NCI-H510A (cell line): ENCODE results near the gene ZNF30.
"Not testable (repeated sequence)": the region's sequence is repeated elsewhere in the genome, so short reads cannot be mapped to it uniquely, and the experiment has no call there.

Source experiments
- DNase-seq: peaks from one replicate; lab custom pipeline; 2025; lab: John Stamatoyannopoulos, UW

ZNF30 gene

GRCh38 chr19:34926685-34927375, at the start of gene ZNF30:
ZNF30 (plus strand) TSS chr19:34926903; CDS start chr19:34929948, 3,045 bp downstream.
- DNase-seq = no peak

GRCh38 chr19:34879563-34879962, 47.1 kb upstream of the ZNF30 start:
- no peak for DNase-seq

- DNase-seq = no peak
Measured at GRCh38 chr19:34880034-34880433, 46.7 kb upstream of the ZNF30 start.

- no peak for DNase-seq
Measured at GRCh38 chr19:34881982-34882381, 44.7 kb upstream of the ZNF30 start.

- DNase-seq = no peak
Measured at GRCh38 chr19:34888091-34888490, 38.6 kb upstream of the ZNF30 start.

- no peak for DNase-seq
Measured at GRCh38 chr19:34900245-34900644, 26.5 kb upstream of the ZNF30 start.

- DNase-seq = no peak
Measured at GRCh38 chr19:34904664-34905527, 21.8 kb upstream of the ZNF30 start.

- DNase-seq = no peak
Measured at GRCh38 chr19:34910770-34911169, 15.9 kb upstream of the ZNF30 start.

GRCh38 chr19:34917144-34917543, 9.6 kb upstream of the ZNF30 start:
- DNase-seq = not testable (repeated sequence)

GRCh38 chr19:34918190-34918589, 8.5 kb upstream of the ZNF30 start:
- DNase-seq = no peak

GRCh38 chr19:34920090-34920786, 6.5 kb upstream of the ZNF30 start:
- DNase-seq = not testable (repeated sequence)

- no peak for DNase-seq
Measured at GRCh38 chr19:34925278-34925855, 1.3 kb upstream of the ZNF30 start.

- no peak for DNase-seq
Measured at GRCh38 chr19:34926361-34926684, 380 bp upstream of the ZNF30 start.

- DNase-seq = no peak
Measured at GRCh38 chr19:34932494-34932893, 5.8 kb downstream of the ZNF30 start.

- no peak for DNase-seq
Measured at GRCh38 chr19:34936184-34936583, 9.5 kb downstream of the ZNF30 start.

GRCh38 chr19:34938886-34939285, 12.2 kb downstream of the ZNF30 start:
- no peak for DNase-seq

GRCh38 chr19:34943861-34944573, 17.3 kb downstream of the ZNF30 start:
- no peak for DNase-seq

GRCh38 chr19:34953092-34953491, 26.4 kb downstream of the ZNF30 start:
- DNase-seq = no peak

- DNase-seq = no peak
Measured at GRCh38 chr19:34957830-34958751, 31.4 kb downstream of the ZNF30 start.

- no peak for DNase-seq
Measured at GRCh38 chr19:34959021-34959420, 32.3 kb downstream of the ZNF30 start.
